Dermis microvascular lymphatic vessel endothelial cell (primary cell): ENCODE results near the gene GNA12. TPM values are rescaled to one million over a fixed set of nuclear protein-coding genes. Genes with fewer than 3 reads are reported as not detected.
A peak's percentile ranks its signal among the peaks of the same experiment; 100 is the strongest.

ENCODE experiments used
- DNase-seq, 2 donors: peaks; one replicate each; pipeline versions ENCODE4 v3.0.0 to v3.0.0-alpha.2; 2010; ENCODE audit warnings: low read depth in 2 of 2
- total RNA-seq: library from RNA; depleted of rRNA; stranded (reverse); fragments of >200 nt; gene quantifications from 2 replicates; pipeline ENCODE4 v1.2.1, GENCODE V29; 2014

The GNA12 gene
- total RNA-seq, 1 donor from 2014 or later: 20.8 TPM

- peak in 1 of 2 donors; percentile 89 for DNase-seq
Observed at GRCh38 chr7:2785071-2785500, 59.0 kb downstream of the GNA12 start.

- no peak for DNase-seq
Observed at GRCh38 chr7:2782565-2782964, 61.5 kb downstream of the GNA12 start.

DNA sequence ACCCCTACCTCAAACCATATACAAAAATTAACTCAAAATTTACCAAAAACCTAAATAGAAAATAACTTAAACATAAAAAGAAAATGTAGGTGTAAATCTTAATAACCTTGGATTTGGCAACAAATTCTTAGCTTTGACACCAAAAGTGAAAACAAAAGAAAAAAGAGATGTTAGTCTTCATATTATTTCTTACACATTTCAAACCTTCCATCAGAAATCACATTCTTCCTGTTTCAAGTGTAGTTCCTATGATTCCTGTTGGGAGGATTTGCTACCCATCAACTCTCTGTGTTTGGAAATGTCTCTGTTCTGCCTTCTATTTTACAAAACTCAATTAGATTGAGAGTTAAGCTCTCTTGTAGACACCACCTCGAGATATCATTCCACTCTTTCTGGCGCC, 62.0 kb downstream of the GNA12 start:
- DNase-seq: no peak

- no peak for DNase-seq
Observed at GRCh38 chr7:2781636-2782035, 62.5 kb downstream of the GNA12 start.

DNA sequence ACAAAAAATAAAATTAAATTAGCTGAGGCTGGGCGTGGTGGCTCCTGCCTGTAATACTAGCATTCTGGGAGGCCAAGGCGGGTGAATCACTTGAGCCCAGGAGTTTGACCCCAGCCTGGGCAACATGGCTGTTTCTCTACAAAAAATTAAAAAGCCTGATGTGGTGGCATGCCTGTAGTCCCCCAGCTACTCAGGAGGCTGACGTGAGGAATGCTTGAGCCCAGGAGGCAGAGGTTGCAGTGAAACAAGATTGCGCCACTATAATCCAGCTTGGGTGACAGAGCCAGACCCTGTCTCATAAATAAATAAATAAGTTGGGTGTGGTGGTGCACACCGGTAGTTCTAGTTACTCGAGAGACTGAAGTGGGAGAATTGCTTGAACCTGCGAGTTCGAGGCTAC, 65.1 kb downstream of the GNA12 start:
- DNase-seq: no peak

DNA sequence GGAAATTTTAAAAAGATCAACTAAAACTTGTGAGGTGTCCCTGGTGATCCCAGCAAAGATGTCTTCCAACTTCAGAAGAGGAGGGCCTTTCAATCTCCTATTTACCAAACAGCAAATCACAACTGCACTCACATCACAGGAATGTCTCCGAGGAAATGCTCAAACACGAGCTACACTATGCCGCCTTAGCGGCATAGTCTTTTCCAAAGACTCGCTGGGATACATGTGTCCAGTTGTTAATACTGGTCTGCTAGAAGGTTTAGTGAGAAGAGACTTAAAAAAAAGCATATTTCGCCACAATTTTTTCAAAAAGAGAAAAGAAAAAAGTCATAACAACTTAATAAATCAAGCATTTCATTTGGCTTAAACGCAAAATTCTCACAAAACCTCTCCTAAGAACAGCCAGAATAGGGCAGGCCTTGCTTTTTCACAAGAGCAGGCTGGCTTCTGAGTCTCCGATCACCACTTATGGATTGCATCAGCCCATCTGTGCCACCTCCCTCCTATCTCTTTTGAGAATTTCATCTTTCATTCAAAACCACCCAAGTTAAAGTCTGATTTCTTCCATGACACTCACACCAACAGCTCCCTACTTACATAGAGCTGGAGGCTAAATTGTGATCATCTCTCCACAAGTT, 66.1 kb downstream of the GNA12 start:
- DNase-seq: no peak

DNA sequence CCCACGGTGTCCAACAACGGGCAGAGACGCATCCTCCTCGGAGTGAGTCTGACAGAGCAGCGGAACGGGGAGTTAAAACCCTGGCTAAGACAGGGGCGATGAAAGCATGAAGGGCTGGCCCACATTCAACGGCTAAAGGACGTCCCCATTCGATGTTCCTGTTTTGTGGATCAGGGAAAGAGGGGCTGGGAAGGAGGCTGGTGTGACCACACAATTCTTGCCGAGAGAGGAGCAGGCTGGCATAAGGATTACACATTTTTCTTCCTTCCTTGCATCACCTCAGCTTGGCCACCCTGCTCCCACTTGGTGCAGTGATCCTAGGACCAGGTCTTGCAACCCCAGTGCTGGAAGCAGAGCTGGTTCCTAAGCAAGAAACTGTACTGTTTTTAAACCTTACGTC, 67.7 kb downstream of the GNA12 start:
- no peak for DNase-seq

GRCh38 chr7:2775785-2776184, 68.3 kb downstream of the GNA12 start:
- DNase-seq: no peak

DNA sequence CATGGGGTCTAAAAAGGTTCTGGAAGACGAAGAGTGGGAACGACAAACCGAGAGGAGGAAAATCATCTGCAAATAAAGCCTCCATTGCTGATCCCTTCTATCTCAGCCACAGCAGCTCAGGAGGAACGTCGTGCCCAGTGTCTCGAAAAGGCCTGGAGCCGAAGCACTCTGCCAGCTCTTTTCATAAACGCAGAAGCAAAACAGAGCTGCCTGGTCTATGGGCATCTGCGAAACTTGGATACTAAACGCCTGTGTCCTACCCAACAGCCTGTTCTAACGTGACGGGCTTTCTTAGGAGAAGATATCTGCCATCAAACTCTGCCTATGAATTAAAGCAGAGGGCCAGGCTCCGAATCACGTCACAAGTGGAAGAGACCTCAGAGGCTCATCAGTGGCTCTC, 68.7 kb downstream of the GNA12 start:
- DNase-seq: no peak

- no peak for DNase-seq
Observed at GRCh38 chr7:2774935-2775334, 69.2 kb downstream of the GNA12 start.

DNA sequence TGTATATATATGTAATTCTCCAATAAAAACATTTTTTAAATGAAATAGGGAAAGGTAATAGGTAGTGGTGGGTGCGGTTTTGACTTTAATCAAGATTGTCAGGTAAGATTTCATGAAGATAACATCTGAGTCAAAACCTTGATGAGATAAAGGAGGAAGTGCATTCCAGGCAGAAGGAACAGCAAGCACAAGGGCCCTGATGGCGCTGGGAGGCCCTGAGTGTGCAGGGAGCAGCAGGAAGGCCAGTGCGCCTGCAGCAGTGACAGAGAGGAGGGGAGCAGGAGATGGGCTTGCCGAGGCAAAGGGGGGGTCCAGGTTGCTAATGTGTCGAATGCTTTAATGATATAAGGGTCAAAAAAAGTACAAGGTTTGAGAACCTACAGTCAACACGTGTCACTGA, 69.8 kb downstream of the GNA12 start:
- no peak for DNase-seq

GRCh38 chr7:2773608-2774007, 70.5 kb downstream of the GNA12 start:
- DNase-seq: no peak

- no peak for DNase-seq
Observed at GRCh38 chr7:2771274-2771731, 72.8 kb downstream of the GNA12 start.

GRCh38 chr7:2764621-2765020, 79.5 kb downstream of the GNA12 start:
- no peak for DNase-seq

- no peak for DNase-seq
Observed at GRCh38 chr7:2763597-2763996, 80.5 kb downstream of the GNA12 start.

DNA sequence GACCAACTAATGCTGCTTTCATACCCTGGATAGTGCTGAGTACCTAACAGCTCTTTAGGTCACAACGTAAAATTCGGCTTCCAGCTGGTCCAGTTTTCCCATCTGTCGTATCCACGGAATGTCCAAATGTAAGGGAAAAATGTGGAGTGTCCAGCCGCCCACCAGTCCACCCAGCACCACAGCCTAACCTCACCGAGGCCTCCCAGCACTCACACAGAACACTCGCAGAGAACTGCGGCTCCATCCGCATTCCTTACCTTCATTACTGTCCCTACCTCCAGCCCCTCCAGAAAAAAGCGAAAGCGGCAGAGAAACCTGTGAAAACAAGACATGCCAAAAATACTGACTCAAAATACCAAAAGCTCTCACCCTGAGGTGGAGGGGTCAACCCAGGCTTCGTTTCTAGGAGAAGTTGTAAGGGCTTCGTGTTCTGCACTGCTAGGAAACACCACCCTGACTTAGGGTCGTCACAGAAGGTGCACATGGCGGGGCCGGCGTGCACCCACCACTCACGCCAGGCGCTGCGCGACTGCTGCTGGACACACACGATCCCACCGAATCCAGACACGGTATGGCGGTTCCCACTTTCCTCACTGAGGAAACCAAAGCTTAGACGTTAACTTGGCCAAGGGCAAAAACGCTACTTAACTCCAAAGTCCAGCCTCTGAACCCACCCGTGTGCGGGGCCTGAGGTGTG, 82.2 kb downstream of the GNA12 start:
- no peak for DNase-seq

- DNase-seq: no peak
Observed at GRCh38 chr7:2761131-2761624, 82.9 kb downstream of the GNA12 start.

DNA sequence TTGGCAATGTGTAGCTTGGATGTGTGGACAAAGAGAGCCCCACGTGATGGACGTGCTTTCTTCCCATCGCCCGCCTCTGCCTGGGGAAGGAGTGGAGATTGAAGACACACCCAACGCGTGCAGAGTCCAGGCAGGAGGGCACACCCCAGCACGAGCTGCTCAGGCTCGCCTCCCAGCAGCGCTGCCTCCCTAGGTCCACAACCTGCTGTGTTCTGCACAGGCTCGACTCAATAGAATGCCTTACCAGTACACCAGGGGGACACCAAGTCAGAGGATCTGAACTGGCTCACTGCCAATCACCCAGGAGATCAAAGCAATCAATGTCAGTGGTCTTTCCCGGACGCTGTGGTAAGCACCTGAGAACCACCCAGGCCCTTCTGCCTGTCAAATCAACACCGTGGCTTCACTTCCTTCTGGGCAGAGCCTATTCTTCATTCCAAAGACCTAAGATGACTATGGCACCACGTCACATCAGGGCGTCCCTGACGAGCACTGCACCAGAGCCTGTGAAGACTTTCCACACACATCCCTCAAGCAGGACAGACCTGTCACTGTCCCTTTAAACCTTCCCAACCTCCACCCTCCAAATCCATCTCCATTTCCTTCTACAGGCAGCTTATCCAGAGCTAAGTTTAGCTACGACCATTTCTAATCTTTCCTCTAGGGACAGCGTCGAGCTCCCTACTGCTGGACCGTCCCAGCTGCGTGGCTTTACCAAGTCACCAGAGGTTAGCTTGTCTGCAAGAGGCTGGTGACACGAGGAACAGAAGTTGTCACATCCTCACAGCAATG, 83.8 kb downstream of the GNA12 start:
- DNase-seq: peak in 1 of 2 donors; percentile 39

GRCh38 chr7:2759736-2760097, 84.4 kb downstream of the GNA12 start:
- no peak for DNase-seq

GRCh38 chr7:2758673-2759616, 85.2 kb downstream of the GNA12 start:
- no peak for DNase-seq
